Stimulated activated CD4-positive, alpha-beta T cell treated with anti-CD3 and anti-CD28 coated beads, Interleukin-2, amount 100 ng/mL, for 48 hours (primary cell): Measurements from ENCODE around the gene PDX1.

Source experiments
- DNase-seq, 2 donors: peaks; one replicate each; pipeline ENCODE4 v3.0.0-alpha.2; 2020

Gene PDX1

DNA sequence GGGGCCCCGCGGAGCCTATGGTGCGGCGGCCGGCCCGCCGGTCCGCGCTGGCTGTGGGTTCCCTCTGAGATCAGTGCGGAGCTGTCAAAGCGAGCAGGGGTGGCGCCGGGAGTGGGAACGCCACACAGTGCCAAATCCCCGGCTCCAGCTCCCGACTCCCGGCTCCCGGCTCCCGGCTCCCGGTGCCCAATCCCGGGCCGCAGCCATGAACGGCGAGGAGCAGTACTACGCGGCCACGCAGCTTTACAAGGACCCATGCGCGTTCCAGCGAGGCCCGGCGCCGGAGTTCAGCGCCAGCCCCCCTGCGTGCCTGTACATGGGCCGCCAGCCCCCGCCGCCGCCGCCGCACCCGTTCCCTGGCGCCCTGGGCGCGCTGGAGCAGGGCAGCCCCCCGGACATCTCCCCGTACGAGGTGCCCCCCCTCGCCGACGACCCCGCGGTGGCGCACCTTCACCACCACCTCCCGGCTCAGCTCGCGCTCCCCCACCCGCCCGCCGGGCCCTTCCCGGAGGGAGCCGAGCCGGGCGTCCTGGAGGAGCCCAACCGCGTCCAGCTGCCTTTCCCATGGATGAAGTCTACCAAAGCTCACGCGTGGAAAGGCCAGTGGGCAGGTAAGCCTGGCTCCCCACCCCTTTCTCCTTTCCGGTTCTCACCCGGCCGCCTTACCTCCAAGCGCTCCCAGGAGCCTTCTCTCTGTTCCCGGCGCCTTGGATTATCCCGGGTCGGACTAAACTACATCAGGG is at the start of gene PDX1:
Gene PDX1 (plus strand): TSS at position 67 of the 743 bp plus-strand sequence. CDS start 139 bp downstream, at position 206.
- DNase-seq: no peak

DNA sequence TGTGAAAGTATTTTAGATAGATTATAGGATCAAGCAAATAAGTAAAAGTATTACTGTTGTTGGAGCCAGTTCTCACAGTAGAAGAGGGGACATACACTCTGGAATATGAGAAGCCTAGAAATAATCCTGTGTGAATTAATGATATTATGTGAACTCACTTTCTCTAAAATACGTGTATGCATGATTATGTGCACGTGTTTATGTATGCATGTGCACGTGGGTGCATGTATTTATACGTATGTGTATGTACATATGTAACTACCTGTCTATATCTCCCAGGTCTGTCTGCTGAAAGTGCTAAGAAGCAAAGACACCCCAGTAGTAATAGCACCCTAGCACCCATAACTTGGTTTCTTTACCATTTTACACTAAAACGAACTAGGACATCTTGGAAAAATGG is 41.5 kb upstream of the PDX1 start:
- DNase-seq: no peak

DNA sequence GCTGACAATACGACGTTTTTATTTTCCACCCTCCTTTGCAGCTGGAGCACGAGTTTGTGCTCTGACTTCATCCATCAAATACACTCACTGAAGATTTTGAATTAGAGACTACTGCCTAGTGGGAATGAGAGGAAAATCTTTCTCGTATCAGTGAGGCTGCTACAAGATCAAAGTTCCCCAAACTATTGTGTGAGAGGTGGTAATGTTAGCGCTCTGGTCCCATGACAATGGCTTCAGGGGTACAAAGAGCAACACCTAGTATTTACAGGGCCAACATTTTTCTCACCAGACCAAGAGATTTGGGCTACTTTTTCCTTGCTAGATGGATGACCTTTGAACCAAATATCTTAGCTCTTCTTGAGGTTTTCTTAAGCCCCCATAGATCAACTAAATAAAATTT is 30.3 kb upstream of the PDX1 start:
- DNase-seq: no peak

DNA sequence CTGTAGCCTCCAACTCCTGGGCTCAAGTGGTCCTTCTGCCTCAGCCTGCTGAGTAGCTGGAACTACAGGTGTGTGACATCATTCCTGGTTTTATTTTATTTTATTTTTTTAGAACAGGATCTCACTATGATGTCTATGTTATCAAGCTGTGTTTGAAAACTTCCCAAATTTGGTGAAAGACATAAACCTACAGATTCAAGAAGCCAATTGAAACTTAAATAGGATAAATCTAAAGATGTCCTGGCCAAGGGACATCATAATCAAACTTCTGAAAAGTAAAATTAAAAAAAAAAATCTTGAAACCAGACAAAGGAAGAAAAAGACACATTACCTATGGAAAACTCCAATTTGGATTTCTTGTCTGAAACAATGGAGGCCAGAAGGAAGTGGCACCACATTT is 23.1 kb upstream of the PDX1 start:
- no peak for DNase-seq

DNA sequence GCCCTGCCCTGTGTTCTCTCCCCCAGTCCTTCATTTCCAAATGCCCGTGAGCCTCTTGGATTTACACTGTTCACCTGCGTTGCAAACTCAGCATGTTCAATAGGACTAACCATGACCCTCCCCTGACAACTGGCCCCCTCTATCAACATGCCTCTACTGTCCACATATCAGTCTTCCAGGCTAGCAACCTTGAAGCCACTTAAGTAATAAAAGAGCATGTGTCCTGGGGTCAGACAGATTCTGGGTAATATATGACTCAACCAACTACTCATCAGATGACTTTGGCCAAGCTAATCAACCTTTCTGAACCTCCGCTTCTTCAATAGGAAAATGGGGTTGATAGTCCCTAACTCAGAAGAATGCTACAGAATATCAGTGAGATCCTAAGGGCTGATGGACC is 15.1 kb upstream of the PDX1 start:
- DNase-seq: no peak

DNA sequence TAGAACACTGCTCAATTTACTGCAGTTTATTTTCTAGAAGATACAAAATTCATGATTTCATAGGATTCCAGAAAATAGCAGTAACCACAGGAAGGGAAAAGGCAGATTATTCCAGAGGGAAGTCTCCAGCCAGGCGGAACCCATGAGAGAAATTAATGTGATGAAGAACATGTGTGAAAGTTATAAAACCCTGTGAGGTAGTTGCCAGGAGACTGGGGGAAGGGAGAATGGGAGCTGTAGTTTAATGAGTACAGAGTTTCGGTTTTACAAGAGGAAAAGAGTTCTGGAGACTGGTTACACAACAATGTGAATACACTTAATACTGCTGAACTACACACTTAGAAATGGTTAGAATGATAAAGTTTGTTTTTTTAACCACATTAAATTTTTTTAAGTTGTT is 14.2 kb upstream of the PDX1 start:
- no peak for DNase-seq

DNA sequence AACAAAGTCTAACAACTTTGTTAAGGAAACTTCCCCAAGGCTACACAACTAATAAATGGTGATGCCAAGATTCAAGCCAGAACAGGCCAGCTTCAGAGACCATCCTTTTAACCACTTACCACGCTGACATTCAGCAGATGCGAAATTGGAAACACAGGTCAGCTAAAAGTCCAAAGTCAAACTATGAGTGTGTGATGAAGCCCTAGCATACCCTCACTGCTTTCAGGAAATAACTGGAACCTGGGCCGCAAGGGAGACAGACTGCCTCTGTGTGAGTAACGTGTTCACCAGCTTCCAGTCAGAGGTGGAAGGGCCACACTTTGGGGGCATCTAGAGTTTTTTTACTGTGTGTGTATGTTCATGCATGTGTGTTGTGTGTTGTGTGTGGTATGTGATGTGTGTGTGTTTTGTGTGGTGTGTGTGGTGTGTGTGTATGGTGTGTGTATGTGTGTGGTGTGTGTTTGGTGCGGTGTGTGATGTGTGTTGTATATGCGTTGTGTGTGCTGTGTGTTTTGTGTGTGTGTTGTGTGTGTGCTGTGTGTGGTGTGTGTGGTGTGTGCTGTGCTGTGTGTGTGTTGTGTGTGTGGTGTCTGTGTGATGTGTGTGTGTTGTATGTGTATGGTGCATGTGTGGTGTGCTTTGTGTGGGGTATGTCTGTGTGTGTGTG is 12.5 kb upstream of the PDX1 start:
- DNase-seq: no peak

DNA sequence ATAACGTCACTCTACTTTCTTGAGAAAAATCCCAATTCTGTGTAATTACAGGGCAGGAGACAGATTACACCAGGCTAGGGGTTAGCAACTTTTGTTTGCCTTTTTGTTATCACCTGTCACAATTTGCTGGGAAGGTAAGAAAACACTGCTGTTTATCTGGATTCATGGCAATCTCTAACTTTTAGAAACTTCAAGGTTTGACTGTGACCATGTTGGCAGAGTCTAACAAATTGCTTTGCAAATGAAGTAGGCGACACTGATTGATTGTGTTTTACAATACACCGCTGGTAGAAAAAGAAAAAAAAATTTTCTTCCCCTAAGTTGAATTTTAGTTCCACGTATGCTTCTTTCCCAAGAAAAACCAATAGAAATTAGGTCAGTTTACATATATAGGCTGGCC is 10.4 kb upstream of the PDX1 start:
- DNase-seq: no peak

DNA sequence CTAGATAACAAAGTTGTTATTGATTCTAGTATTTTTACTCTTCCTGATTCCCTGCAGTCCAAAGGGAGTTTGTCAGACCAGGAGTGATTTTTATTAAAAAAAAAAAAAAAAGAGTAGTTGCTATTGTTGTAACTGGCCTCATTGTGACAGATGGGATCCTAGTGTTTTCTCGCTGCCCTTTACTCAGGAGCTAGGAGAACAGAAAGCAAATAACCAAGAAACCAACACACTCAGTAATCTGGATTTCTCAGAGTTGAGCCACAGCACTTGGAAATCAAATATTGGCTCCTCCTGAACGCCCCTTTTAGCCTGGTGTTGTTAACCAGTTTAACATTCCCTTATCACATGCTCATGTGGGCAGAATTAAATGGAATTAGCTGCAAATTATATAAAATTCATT is 8.3 kb upstream of the PDX1 start:
- DNase-seq: no peak

DNA sequence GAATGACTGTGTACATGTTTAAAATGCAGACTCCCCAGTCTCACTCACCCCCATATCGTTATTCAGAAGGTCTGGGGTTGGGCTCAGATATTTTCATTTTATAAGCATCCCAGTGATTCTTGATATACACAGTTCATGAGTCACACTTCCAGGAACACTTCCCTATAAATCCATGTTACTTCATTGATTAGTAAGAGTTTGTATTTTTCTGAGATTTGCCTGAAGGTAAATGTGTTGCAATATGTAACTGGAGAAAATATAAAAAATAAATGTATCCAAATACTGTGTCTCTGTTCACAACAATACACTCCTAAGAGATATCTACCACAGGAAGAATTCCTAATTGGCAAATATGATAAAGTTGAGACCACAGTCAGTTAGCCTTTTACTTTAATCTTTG is 6.6 kb upstream of the PDX1 start:
- no peak for DNase-seq

DNA sequence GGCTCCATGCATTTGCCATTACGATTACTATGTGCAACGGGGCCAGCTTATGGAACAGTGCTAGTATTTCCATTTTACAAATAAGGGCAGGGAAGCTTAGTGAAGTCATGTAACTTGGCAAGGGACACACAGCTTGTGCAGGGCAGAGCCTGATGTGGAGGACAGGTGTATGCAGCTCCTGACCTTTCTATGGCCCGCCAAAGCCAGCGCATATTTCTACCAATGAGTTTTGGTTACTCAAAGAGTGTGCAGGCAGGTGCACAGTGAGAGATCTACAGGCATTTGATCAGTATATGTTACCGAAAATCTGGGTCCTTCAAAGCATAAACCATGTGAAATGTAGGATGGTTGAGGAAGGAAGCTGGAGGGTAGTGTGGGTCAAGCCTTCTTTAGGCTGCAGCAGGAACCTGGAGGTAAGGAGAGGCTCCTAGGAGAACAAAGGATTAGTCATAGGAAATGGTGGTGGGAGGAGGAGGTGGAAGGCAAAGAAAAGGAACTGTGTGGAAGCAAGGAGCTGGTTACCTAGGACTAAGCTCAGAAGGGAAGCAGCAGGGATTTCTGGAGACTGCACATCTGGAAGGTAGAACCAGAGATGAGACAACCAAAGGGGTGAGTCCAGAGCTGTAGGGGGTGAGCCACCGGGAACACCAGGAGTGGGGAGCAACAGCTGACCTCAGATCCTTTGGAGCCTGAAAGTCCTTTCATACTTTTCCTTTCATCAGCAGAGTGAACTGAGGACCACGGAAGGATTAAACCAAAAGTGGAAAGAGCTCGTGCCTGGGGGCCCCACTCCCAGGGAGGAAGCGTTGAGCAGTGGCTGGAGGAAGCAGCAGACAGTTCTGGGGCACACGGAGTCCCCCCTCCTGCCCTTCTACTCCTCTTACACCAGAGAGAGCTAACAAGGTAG is 4.2 kb upstream of the PDX1 start:
- DNase-seq: no peak

DNA sequence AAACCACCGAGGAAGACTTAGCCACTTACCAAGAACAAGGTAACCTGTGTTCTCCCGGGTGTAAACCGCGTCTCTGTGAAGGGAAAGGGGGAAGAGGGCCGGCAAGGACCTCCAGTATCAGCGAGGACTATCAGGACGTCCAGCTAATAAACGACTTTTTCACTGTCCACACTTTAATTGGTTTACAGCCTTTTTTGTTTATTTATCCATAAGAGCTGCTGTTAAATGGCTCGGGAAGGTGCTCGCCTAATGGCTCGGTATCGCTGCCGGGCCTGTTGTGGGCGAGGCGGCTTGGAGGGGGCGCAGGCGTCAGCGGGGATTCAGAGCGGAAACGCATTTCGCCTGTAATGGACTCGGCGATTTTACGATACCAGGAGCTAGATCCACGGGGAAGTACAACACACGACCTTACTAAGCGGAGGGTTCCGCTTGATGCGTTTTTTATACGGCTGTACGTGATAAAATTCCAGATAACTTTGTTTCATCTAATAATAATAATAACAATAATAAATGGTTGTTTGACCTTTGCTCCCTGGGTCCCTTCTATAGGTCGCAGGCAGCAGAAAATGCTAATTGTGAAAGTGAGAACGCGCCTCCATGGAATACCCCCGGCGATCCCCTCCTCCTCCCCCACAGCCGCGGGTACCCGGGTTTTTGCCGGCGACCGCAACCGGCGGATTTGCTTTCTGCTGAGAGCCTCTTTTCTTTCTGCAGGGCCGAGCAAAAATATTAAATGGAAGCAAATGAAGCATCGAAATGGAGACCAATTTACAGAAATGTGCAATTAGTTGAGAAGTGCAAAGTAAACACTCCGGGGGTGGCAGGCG is 2.5 kb upstream of the PDX1 start:
- no peak for DNase-seq

DNA sequence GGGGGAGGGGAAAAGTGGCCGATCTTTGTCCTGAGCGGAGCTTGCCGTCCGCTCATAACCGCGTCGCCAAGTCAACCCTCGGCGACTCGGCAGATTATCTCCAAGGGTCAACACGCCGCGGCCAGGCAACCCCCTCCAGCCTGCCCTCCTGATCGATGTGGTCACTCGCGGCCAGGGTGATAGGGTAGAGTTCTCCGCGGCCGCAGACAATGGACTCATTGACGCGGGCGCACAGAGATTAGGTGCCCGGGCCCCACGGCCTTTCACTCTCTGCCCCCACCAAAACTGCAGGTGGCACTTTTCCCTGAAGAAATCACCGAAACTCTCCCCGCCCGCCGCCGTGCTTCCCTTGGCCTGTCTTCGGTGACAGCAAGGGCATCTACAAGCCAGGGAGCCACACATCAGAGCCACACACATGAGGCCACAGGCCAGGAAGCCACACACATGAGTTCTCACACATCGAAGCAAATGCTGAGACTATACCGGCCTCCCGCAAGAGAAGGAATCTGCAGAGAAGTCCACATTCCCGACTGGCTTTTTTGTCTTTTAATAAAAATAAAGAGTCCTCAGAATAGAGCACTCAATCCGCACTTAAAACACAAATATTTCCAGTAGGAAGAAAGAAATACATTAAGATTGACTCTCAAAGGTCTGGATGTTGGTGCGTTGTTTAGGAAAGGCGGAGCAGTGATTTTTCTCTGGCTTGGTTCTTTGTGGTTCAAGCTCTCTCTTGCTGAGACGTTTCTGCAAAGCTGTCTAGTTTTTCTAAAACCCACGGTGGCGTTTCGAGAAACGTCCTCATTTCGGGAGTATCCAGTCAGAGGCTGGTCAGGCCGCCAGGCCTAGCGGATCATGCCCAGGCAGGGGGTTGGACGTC is 1.5 kb upstream of the PDX1 start:
- no peak for DNase-seq

DNA sequence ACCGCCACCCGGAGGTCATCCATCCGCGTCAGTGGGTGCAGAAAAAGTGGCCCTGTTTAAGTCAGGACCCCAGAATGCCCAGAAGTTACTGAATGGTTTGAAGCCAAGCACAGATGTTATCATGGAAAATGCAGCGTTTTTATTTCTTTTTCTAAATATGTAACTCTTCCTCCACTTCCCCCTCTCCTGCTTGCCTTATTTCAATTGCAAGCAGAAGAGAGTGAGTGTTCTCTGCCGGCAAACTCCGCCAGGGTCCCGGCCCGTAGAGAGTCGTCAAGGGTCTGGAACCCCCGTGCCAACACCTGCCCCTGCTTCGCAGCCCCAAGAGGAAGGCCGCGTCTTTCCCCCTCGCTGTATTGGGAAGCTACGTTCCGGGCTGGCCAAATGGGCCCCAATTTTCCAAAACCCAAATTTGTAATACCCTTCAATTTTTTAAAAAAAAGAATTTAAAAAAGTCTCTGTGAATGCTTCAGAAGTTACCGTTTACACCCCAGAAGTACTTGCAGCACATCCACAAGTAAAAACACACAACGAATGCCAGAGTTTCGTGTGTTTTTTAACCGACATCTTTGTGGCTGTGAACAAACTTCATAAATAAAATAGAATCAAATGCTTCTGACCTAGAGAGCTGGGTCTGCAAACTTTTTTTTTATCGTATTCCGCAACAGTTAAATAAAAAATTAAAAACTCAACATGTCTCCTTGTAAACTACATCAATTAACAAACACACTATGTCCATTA is 712 bp upstream of the PDX1 start:
- DNase-seq: no peak

DNA sequence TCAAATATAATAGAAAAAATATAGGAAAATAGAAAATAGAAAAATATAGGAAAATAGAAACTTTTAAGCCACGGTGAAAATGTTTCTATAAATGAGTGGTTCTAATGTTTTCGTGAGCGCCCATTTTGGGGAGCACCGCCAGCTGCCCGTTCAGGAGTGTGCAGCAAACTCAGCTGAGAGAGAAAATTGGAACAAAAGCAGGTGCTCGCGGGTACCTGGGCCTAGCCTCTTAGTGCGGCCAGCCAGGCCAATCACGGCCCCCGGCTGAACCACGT is 204 bp upstream of the PDX1 start:
- DNase-seq: no peak

DNA sequence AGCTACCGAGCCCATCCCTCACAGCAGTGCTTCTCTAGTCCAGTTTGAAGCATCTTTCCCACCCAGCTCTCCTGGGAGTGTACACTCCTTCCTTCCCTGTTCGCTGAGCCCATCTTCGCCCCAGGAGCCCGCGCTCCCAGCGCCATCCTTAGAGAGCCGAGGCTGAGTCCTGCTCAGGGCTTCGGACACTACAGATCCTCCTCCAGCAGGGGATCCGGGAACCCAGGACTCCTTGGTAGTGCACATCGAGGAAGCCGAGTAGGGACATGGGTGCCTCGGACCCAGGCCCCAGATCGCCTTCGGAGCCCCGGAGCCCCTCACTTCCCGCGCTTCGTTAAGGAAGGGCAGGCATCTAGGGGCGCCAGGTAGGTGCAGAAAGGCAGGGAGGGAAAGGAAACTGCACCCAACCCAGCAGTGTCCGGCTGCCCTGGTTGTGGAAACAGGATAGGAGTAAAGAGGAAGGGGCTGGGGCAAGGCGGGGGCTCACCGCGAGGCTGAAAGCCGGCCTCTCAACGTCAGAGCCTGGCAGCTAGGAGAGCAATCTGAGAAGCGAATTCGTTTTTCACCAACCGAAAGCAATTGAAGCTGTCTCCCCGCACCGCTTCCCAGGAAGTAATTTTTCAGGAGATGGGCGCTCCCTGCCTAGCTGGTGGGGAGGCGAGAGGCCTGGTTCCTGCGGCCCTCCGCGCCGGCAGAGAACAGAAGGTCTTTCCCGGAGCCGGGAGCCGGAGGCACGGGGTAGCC is 1.0 kb downstream of the PDX1 start:
- no peak for DNase-seq

DNA sequence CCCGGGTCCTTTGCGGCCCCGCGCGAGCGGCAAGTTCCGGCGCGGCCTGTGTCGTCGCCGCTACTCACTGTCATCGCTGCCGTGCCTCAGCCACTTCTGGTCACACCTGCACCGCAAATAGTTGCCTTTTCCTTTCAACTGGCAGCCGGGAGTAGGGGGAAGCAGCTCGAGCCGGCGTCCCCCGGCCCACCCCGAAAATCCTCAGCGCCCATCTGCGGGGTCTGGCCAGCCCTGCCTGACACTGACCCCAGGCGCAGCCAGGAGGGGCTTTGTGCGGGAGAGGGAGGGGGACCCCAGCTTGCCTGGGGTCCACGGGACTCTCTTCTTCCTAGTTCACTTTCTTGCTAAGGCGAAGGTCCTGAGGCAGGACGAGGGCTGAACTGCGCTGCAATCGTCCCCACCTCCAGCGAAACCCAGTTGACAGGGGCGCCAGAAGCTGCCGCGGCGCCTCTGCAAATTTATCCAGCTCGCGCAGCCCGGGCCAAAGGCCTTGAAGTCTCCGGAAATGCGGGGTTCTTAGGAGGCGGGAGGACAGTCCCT is 1.7 kb downstream of the PDX1 start:
- DNase-seq: no peak

DNA sequence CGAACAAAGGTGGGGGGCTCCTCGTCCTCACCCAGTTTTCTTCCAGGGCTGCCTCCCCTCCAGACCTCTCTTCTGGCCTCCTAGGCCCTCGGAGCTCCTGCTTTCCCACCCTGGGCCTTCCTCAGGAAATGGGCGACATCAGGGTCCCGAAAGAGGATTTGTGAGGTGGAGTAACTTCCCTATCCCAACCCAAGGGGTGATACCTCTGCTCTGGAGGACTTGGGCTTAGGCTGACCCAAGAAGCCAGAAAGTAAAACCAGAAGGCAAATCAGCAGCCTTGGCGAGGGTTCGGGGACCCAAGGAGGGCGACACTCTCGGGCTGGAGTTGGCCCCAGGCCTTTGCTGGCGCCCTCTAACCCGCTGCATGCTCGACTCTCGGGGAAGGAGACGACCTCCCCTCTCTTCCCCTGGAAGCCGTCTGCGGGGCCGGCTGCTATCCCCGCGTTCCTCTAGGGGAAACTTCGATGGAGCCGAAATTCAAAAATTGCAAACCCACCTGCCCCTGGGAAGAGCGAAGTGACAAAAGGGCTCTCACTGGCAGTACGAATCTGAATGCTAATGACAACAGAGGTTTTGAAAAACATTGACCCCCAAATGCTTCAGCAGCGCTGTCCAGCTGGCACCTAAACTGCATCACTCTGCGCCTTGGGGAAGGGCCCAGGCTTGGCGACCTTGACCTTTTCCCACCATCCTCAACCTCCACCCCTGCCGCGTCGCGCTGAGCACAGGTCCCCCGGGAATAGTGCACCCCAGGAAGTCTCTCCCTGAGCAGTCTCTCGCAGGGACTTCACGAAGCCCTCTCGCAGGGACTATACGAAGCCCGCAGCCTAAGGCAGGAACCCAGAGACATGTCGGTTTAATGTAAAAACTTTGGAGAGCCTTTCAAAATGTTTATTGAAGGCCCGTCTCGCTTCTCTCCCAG is 2.4 kb downstream of the PDX1 start:
- no peak for DNase-seq
